OCI-LY3 (cell line): Measurements from ENCODE around the gene MTIF3.

ENCODE experiments used
- EZH2phosphoT487 ChIP-seq: fragments of 200-600 bp; shearing (Covaris generic); IDR thresholded peaks from 2 replicates; pipeline ENCODE4 v1.6.1; 2018; ENCODE audit warnings: antibody characterized with exemption, mixed run types, low read depth
- TF ChIP-seq, protein P1 (sequence below): fragments of 200-600, 300-600 bp; sonication (generic); IDR thresholded peaks from 2 replicates; pipeline ENCODE4 v1.5.1; 2014; ENCODE audit warnings: antibody characterized with exemption, low read length, low read depth

DNA sequence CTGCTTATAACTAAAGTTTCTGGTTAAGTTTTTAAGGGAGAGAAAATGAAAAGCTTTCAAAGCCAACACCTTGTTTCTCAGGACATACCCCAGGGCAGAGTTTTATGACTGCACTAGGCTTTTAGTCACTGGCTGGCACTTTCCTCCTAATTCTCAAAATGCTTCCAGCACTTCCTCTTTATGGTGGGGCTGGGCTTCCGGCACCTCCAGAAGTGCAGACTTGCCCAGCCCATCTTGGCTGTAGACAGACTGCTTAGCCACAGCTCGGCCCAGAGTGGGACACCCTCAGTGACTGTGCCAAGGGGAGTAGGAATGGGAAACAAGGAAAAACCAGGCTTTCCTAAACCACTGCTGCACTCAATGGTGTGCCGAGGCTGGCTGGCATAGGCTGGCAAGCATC lies 49.2 kb downstream of the MTIF3 start:
- TF ChIP-seq, protein P1, sequence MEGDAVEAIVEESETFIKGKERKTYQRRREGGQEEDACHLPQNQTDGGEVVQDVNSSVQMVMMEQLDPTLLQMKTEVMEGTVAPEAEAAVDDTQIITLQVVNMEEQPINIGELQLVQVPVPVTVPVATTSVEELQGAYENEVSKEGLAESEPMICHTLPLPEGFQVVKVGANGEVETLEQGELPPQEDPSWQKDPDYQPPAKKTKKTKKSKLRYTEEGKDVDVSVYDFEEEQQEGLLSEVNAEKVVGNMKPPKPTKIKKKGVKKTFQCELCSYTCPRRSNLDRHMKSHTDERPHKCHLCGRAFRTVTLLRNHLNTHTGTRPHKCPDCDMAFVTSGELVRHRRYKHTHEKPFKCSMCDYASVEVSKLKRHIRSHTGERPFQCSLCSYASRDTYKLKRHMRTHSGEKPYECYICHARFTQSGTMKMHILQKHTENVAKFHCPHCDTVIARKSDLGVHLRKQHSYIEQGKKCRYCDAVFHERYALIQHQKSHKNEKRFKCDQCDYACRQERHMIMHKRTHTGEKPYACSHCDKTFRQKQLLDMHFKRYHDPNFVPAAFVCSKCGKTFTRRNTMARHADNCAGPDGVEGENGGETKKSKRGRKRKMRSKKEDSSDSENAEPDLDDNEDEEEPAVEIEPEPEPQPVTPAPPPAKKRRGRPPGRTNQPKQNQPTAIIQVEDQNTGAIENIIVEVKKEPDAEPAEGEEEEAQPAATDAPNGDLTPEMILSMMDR = no peak
- TF ChIP-seq EZH2phosphoT487 = no peak
